NCI-H2196 treated with DMSO at 0.1 percent for 48 hours (cell line): ENCODE measurements around the gene TXNDC5.

Source experiments
- DNase-seq: peaks from one replicate; lab custom pipeline; 2025; ENCODE audit not compliant: unreplicated experiment; lab: John Stamatoyannopoulos, UW

TXNDC5 gene

DNA sequence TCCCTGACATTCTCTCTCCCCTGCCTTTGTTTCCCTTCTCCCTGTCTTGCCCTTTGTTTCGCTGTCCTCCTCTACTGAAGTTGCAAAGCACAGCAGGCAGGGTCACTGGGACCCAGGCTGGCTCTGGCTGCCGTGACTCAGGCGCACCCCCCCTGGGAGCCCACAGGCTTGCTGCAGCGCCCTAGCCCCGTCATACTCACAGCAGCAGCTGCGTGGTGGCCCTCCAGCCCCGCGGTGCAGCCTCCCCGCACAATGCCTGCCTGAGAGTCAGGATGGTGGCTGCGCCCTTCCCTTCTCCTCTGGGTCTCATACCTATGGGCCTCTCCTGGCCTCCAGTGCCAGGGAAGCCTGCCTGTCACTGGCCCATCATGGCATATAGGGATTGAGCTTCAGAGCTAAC is 41.7 kb downstream of the TXNDC5 start:
- no peak for DNase-seq

DNA sequence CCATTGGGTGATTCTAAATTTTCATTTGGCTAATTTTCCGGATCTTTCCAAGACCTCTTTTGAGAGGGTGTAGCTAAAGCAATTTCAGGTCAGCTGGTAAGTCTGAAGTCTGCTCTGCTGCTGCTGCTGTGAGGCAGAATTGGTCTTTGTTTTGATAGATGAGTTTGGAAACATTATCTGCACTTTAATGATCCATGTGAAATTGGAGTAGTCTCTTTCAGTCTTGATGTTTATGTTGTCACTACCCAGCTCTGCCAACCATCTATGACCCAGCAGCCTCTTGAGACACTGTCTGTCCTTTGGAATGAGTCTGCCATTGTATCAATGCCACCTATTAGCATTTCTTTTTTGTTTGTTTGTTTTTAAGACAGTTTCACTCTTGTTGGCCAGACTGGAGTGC is 44.1 kb downstream of the TXNDC5 start:
- no peak for DNase-seq

- DNase-seq: no peak
These were observed 44.8 kb downstream of the TXNDC5 start for GRCh38 chr6:7865781-7866180.

DNA sequence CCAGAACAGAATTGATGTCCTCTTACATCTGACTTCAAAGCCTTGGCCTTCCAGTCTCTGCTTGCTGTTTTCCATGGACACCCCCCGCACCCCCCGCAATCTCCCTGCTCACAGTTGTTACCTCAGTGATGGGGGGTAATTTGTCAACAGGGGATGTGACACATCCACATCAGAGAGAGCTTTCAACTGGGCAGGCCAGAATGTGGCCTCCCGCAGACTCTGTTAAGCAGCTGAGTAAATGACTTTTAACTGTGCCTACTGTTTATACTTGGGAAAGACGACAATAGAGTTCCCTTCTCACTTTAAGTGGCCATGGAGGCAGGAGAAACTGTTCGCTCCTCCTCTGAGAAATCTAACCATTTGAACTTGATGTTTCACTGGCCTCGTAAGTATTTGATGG is 51.0 kb downstream of the TXNDC5 start:
- DNase-seq: no peak

DNA sequence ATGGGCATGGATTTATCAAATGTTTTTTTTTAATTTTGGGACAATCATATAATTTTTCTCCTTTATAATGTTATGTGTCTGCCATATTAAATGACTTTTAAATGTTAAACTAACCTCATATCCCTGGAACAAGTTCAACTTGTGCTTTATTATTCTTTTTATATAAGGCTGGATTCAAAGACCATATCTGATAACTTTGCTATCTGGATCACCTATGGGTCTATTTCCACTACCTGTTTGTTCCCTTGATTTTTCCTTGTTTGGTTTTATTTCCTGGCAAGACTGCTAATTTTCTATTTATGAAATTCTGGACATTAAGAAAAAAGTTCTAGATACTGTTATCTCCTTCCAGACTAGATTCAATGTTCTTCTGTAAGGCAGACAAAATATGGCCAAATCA is 58.8 kb downstream of the TXNDC5 start:
- no peak for DNase-seq

- DNase-seq: no peak
These were observed 62.4 kb downstream of the TXNDC5 start for GRCh38 chr6:7848229-7848628.

DNA sequence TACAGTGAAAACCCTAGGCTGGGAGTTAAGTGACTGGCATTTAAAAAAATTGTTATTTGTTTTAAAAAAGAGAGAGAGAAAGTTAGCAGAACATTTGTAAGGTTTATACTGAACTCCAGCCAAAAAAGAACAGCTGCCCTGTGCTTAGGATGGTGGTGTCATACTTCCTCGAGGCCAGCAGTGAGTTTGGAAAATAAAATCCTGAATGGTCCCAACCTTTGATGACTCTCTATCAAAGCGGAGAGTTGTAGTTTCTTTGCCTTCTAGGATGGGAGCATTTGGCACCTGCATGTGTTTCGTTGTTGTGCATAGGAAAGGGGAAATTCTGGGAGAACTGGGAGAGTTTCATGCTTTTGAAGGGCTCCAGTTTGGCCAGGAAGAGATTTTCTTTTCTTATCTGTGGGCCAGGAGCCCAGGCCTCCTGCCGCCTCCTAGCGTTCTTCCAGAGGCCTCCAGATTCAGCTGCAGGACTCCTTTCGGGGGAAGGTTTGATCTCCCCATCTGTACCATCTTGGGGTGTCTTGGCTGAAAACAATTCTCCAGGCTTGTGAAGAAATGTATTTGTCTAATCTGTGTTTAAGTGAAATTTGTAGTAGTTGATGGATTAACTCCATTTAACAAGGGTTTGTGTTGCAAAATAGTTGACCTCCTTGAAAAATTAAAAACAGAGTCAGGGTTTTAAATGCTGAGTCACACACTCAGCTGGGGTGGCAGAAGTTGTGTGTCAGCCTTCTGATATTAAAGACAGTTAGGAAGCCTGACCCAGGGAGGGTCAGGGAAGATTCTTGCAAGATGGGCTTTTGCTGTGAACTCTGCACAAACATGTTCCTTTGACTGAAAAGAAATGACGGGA is 63.4 kb downstream of the TXNDC5 start:
- DNase-seq: no peak

DNA sequence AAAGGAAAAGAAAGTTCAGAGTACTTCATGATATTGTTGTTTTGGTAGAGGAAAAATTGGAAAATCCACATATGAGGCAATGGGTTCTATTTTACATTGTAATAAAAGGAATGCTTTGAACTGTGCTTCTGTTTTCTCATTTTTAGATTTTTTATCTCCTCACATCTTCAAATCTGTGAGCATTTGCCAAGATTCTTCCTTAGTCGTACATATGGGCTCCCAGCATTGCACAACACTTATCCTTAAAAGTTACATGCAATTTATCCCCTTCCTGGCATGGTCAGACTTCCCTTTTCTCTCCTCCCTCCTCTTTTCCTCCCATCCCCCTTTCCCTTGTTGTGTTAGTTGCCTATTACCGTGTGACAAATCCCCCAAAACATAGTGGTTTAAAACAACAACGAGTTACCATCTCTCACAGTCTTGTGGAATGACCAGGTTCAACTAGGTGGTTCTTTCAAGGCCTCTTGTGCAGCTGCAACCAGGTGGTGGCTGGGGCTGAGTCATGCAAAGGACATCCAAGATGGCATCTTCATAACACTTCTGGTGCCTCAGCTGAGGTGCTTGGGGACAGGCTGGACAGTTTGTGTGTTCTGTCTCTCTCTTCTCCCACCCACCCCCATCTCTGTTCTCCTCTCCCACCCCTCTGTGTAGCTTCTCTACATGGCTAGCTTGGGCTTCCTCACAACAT is 68.7 kb downstream of the TXNDC5 start:
- DNase-seq: no peak

GRCh38 chr6:7836371-7837026 is 74.1 kb downstream of the TXNDC5 start:
- DNase-seq: no peak

DNA sequence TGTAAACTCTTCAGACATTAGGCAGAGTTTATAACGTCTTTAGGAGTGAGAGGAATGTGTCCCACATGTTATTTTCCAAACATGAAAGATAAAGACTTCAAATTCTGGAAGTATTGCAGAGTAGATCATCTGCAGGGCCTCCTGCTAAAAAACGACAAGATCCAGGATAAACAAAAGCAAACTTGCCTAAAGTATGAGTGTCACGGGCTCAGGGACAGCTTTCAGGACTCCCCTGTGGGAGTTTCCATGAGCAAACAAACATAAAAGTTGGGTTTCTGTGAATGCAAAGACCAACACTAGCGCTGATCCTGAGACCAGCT is 76.9 kb downstream of the TXNDC5 start:
- DNase-seq: no peak

DNA sequence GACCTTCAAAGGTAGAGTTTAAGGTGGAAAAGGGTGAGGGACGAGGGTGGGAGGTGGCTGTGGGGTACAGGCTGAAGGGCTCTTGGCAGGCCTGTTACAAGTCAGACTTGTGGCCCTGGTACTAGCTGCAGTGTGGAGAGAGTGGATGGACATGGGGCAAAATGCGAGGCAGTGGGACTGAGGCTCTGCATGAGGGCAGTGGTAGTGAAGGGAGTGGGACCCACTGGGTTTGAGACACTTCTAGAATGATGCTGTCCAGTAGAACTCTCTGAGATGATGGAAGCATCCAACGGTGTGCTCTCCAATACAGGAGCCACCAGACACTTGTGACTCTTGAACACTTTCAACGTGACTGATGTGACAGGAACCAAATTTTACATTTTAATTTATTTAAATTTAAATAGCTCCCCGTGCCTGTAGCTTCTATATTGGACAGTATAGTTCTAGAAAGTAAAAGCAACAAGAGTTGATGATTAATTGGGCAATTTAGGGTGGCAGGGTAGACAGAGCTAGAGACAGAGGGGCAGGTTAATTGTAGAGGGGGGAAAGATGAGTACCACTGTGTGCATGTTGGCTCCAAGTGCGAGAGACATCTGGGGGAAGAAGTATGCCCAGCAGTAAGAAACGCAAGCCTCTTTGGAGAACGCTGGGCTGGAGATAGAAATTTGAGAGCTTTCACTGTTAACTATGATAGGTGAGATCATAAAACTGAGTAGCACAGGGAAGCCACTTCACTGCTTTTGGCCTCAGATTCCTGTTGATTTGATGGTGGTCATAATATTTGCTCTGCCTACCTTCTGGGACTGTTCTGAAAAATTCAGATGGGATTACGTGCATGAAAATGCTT is 77.5 kb downstream of the TXNDC5 start:
- no peak for DNase-seq
